Left colon (tissue), 2 donors: Measurements from ENCODE around the gene IRX2. TPM values are rescaled to one million over a fixed set of nuclear protein-coding genes. Genes with fewer than 3 reads are reported as not detected.

Source experiments
- ATAC-seq: fragments of 200-7000 bp; cut with Tn5 transposase; one replicate; pipeline ENCODE4 v1.9.1; 2020; ENCODE audit warnings: mild to moderate bottlenecking, moderate library complexity
- DNase-seq, 2 donors: peaks; one replicate each; pipeline ENCODE4 v3.0.0-alpha.2; 2020
- intact Hi-C, 2 donors: fragments of 100-400 bp; cut with DNase I in 1 of 2; cut with micrococcal nuclease in 1 of 2; formaldehyde crosslinking; loops; one replicate each; pipeline versions ENCODE4 v1.11.2 to v1.14.0; 2022; cut with DNase I, micrococcal nuclease
- total RNA-seq, 2 donors: library from RNA; stranded (reverse); fragmentation: NEBNext Ultra II Directional; extraction: Animal tissue kit (Norgen Biotek cat#: 25700); gene quantifications; one replicate each; pipeline ENCODE4 v1.2.1, GENCODE V29; 2021
- donor health status: DM: no; HTN: no; CAD: no.
- donor health status: DM: yes; HTN: yes; CAD: no.

IRX2 gene
- total RNA-seq, 2 donors from 2014 or later: 0.21 TPM; not detected in 1

DNA sequence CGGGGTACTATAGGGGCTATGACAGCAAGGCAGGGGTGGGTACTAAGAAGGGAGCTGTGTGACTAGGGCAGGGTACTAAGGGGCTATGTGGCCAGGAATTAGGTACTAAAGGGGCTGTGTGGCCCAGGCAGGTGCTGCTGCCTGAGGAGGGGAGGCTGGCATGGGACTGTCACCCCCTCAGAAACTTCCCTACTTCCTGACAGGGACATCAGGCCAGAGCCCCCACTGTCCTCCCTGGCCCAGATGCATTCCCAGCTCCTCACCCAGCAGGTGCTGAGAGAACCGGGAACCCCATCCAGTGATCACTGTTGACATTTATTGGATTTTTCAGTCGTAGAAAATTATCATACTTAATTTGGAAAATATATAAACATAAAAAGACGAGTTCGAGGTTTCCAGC, 26.6 kb downstream of the IRX2 start:
- intact Hi-C loops: no loop called here
- DNase-seq: no peak
- ATAC-seq: no peak

DNA sequence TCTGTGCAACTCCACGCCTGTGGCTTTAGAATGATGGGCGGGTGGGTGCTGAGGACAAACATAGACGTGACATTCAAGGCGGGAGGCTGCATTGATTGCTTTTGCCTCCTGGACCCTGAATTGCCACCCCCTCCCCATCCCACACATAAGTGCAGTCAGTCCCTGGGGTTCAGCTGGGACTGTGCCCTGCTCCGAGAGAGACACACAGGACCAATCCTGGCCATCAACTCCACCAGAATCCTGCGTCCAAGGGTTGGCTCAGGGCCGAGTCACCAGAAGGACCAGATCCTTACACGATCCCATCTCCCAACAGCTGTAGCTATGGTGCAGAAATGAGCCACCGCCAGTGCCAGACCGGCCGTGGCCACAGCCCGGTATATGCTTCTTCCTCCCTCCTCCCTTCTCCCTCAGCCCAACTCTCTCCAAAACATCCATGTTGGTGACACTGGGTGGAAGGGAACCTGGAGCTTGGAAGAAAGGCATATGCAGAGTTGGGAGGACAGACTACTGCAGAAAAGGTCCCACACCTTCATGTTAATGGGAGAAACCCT, 27.4 kb downstream of the IRX2 start:
- no peak for DNase-seq
- intact Hi-C loops: no loop called here

DNA sequence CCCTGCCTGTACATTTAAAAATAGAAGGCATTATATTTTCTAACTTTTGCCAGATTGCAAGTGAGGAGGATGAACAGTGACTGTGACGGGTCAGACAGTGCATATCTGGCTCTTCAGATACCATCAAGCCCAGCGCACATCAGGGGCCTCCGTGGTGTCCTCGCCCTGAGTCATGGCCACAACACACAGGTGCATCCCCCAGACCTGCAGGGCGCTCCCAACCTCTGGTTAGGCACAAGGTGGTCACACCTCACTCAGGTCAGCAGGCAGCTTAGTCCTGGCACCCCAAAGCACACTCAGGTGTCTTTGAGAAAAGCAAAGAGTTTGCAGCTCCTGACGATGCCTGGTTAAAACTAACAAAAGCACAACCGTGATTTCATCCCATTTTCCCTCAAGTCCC, 28.6 kb downstream of the IRX2 start:
- intact Hi-C loops: no loop called here
- ATAC-seq (no peak), DNase-seq (no peak)

More for the DNA sequence above, 27.4 kb downstream of the IRX2 start:
- ATAC-seq: no peak

- no peak for DNase-seq
- intact Hi-C loops: no loop called here
- ATAC-seq: no peak
Observed at GRCh38 chr5:2721385-2722138, 29.9 kb downstream of the IRX2 start.

- DNase-seq (no peak), ATAC-seq (no peak)
- intact Hi-C loops: no loop called here
Observed at GRCh38 chr5:2719332-2719731, 32.1 kb downstream of the IRX2 start.

DNA sequence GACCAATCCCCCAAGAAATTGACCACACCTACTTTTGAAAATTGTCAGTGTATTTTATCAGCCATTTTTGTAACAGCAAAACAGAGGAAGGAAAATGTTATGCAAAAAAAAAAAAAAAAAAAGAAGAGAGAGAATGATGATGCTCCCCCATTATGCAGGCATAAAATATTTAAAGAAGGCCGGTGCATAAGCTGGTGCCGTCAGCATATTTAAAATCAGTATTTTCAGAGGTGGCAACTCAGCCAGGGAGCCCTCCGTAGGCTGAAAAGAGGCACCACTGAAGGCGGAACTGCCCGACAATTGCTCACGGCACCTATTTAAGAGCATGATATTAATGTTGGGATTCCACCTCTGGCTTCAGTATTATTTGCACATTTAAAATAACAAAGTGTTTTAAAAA, 33.4 kb downstream of the IRX2 start:
- ATAC-seq (no peak), DNase-seq (no peak)
- intact Hi-C loops: no loop called here

DNA sequence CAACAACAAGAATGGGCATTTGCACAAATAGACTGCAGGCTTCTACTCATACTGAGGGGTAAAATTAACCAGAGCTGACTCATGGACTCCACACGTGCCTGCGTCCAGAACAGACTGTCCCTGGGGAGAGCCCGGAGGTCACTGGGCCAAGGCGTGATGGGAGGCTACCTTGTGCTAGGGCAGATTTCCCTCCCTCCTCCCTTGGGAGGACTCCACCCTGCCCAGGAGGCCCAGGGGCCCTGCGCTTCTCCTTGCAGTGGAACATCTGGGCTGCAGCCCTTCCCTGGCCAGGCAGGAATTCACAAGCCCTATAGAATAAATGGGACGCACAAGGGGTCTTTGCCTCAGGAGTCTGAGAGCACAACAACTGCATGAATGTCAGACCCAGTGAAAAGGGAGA, 35.6 kb downstream of the IRX2 start:
- no peak for DNase-seq
- intact Hi-C loops: no loop called here
- ATAC-seq: no peak

DNA sequence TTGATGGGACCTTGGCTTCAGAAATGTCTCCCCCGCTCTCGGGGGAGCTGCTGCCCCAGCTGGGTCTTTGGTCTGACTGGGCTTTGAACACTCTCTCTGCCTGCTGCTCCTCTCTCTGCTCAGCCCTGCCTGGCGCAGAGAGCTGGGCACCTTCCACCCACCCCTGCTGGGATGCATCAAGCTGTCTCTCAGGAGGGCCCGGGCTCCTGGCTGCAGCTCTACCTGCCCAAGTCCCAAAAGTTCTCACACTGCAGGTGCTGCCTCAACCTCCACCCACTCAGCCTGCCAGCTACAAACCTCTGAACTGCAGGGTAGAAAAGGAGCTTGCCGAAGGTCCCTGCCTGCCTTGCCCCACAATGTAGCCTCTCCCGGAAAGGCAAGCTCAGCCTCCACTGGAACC, 36.7 kb downstream of the IRX2 start:
- no peak for ATAC-seq
- intact Hi-C loops: no loop called here
- DNase-seq: no peak

DNA sequence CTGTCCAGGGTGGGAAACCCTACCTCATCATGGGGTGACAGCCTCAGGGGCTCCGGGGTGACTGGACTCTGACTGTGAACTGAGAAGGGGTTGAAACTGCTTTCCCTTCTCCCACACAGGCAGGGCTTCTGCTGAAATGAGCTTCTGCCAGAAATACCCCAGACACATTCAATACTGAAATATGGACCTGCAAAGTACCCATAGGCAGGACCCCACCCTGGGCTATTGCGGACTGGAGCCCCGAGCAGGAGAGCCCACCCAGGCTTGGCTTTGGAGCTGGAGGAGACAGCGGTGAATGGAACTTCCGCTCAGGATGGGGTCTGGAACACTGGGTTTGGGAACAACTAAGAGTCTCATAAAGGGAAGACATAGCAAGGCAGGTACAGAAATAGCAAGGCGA, 37.5 kb downstream of the IRX2 start:
- no peak for ATAC-seq
- DNase-seq: no peak
- intact Hi-C loops: no loop called here

DNA sequence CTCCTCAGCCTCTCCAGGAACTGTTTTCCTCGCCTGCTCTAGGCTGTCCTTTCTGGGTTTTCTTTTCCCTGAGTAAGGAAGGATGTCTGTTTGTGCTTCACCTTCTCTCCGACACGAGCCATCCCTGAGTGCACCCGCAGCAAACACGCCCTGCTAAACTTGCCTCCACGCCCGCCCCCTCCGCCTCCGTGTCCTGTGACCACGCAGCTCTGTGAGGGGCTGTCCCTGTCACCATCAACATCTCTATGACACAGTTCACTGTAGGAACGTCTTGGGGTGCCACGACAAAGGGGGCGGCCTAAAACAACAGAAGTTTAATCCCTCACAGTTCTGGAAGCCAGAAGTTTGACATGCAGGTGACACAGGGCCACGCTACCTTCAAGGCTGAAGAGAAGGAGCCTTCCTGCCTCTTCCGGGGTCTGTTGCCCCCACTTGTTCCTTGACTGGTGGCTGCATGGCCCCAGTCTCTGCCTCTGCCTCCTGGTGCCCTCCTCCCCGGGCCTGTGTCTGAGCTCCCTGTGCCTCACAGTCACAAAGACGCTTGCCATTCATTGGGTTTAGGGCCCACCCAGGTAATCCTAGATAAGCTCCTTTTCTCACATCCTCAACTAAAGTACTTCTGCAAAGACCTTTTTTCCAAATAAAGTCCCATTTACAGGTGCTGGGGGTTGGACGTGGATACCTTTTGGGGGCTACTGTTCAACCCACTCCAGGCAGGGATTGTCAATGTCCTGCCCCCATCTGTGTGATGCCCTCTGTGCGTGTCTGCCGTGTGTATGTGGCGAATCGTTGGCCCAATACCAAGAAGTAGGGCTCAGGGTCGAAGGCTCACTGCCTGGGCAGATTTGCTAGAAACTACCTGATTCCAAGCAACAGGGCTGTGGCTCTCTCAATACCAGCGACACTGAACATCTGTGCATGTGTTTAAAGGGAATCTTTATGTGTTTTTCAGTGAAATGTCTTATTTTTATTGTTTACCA, 39.7 kb downstream of the IRX2 start:
- DNase-seq (no peak), ATAC-seq (no peak)
- intact Hi-C loops: no loop called here

GRCh38 chr5:2710910-2711309, 40.6 kb downstream of the IRX2 start:
- intact Hi-C loops: no loop called here
- DNase-seq (no peak), ATAC-seq (no peak)

GRCh38 chr5:2709976-2710689, 41.3 kb downstream of the IRX2 start:
- no peak for DNase-seq
- ATAC-seq: no peak
- intact Hi-C loops: no loop called here

DNA sequence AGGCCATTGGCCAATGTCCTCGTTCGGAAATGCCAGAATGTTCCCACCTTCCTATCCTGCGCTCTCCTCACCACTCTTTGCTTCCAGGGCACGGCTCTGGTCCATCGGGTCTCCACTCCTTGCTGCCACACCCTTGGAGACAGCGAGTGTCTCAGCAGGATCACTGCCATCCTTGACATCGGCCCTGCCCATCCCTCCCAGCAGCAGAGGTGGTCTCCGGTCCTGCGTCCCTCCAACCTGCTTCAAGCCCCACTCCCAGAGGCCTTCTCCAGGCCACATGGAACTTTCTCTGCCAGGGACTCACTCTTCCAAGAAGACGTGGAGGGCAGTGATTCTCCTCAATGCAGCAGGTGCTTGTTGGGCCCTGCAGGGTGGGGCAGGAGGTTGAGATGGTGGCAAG, 42.7 kb downstream of the IRX2 start:
- no peak for DNase-seq
- ATAC-seq: no peak
- intact Hi-C loops: no loop called here

- intact Hi-C loops: no loop called here
- DNase-seq (no peak), ATAC-seq (no peak)
Observed at GRCh38 chr5:2708132-2708531, 43.3 kb downstream of the IRX2 start.

GRCh38 chr5:2705861-2706260, 45.6 kb downstream of the IRX2 start:
- DNase-seq: no peak
- intact Hi-C loops: no loop called here
- ATAC-seq: no peak

DNA sequence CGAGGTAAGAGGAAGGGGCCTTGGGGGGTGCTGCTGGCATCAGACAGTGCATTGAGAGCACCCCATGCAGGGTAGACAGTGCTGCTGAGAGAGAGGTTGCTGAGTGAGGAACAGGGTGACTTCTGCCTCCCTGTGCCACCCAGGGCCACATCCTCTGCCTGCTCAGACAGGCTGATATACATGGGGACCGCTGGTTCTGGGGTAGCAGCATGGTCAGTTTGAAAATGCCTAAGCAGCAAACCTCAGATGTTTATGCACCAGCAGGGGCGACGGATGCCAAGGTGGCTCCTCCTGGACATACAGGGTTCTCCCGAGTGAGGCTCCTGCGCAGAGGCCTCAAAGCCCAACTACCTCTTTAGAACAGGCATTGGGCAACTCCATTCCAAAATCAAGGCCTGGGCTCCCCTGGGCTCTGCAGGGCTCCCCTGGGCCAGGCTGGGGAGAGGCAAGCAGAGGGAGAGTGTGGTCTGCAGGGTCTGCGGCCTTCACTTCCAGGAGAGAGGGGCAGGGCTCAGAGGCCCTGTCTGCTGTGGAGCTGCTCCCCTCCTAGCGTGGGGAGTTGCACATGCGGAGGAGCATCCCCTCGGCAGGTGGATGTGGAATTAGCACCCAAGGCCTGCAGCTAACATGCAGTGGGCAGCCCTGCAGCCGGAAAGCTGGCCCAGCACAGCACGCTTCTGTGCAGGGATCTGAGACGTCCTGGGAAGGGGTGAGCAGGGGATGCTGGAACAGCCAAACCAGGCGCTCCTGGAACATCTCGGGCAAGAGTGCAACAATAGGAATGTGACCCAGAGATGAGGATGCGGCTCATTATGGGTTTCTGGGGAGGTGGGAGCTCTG, 46.5 kb downstream of the IRX2 start:
- DNase-seq: no peak
- no peak for ATAC-seq
- intact Hi-C loops: no loop called here

GRCh38 chr5:2704111-2704510, 47.4 kb downstream of the IRX2 start:
- DNase-seq: no peak
- ATAC-seq: no peak
- intact Hi-C loops: no loop called here

- no peak for DNase-seq
- intact Hi-C loops: no loop called here
- ATAC-seq: no peak
Observed at GRCh38 chr5:2703615-2704014, 47.9 kb downstream of the IRX2 start.
